CD4-positive, alpha-beta T cell treated with Interleukin-6 at 100 ng/mL for 8 hours (primary cell): ENCODE measurements around the gene SIGLEC5.

Experiments
- DNase-seq: peaks from one replicate; pipeline ENCODE4 v3.0.0-alpha.2; 2020; ENCODE audit warnings: mixed read lengths, low spot score

SIGLEC5 gene

DNA sequence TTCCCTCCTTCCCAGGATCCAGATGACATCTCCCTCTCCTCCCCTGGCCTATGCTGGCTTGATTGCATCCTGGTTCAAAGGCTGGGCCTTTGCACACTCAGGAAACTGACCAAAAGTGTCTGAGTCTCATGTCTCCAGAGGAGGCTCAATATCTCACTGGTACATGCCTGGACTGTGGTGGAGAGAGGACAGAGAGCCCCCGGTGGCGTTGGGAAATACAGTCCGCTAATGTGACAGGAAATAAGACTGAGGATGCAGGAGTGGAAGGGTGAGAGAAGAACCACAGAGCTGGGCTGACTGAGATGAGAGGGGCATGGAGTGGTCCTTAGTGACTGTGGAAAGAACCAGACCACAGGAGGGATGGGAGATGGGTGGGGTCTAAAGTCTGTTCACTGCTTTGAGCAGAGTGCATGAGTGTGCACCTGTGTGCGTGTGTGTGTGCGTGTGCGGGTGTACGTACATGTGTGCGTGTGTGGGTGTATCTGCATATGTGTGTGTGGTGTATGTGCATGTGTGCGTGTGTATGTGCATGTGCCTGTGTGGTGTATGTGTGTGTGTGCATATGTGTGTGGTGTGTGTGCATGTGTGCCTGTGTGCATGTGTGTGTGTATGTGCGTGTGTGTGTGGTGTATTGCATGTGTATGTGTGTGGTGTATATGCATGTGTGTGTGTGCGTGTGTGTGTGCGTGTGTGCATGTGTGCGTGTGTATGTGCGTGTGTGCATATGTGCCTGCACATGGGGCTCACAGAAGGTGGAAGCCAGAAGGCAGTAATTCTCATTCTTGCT lies 1.9 kb downstream of the SIGLEC5 start:
- no peak for DNase-seq

DNA sequence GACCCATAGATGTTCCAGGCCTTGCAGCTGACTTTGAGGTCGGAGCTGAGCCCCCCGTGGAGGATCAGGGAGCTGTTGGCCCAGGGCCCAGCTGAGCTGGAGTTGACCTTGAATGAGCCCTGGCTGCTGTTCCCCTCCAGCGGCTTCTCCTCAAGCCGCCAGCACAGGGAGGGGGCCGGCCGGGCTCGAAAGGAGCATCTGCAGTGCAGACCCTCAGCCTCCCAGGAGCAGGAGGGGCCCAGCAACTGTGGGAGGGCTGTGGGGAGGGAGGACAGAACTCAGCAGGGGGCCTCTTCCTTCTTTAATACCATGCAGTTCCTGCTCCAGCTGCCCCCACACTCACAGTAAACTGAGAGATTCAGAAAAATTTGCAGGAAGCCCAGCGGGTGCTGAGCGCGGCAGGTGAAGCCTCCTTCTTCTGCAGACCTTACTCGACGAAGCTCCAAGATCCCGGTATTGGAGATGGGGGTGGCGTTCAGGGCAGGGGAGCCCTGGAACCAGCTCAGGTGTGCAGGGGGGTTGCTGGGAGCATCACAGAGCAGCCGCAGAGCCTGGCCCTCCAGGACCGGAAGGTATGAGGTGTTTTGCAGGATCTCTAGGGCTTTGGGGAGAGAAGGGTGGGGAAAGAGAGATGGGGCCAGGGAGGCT lies 2.6 kb downstream of the SIGLEC5 start:
- DNase-seq: no peak

GRCh38 chr19:51626675-51627074 lies 3.5 kb downstream of the SIGLEC5 start:
- no peak for DNase-seq

- no peak for DNase-seq
Measured at GRCh38 chr19:51621178-51621577, 9.0 kb downstream of the SIGLEC5 start.

DNA sequence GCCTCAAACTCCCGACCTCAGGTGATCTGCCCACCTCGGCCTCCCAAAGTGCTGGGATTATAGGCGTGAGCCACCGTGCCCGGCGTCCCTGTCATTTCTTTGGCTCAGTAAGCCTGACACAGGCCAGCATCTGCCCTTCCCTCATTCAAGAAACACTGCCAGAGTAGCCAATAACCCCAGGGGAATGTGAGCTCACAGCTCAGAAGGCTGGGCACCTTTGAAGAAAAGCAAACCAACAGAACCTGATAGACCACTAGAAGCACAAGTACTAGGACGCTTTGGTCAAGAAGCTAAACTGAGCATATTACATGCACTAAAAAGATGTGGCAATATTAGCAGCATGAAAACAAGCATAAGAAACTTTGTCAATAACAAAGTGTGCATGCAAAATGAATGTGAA lies 14.2 kb downstream of the SIGLEC5 start:
- DNase-seq: no peak

GRCh38 chr19:51614789-51615188 lies 15.4 kb downstream of the SIGLEC5 start:
- DNase-seq: no peak

DNA sequence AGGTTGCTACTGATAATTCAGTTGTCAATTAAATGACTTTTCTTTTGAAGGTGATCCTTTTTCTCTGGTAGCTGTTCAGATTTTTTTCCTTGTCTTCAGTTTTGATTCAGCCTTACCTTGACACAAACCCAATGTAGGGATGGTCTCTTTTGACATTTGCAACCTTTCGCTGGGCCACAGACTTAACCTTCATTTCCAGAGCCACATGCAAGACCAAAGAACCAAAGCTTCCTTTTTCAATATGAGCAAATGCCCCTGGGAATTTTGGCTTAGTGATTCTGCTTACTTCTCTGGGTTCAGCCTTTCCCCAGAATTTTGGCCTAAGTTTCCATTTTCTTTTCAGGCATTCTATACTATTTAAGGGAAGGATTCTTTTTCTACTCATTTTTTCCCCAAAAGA lies 19.6 kb downstream of the SIGLEC5 start:
- DNase-seq: no peak

GRCh38 chr19:51607920-51608562 lies 22.2 kb downstream of the SIGLEC5 start:
- DNase-seq: peak; percentile 29

DNA sequence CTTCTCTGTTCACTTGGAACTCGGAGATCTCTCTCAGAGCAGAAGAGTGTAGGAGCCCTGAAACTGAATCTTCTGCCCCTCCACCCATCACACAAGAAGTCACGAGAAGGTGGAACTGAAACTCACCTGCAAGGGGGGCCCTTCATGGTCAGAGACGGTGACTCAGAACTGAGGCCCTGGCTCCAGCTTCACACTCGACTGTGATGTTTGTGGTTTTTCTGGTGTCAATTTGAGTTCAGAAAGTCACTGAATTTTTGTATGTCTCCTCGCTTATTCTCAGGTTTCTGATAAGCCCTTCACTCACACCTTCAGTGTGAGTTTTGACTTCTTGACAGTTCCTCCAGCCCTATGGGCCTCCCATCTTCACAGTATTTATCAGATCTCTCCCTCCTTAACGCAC lies 23.1 kb downstream of the SIGLEC5 start:
- DNase-seq: no peak

DNA sequence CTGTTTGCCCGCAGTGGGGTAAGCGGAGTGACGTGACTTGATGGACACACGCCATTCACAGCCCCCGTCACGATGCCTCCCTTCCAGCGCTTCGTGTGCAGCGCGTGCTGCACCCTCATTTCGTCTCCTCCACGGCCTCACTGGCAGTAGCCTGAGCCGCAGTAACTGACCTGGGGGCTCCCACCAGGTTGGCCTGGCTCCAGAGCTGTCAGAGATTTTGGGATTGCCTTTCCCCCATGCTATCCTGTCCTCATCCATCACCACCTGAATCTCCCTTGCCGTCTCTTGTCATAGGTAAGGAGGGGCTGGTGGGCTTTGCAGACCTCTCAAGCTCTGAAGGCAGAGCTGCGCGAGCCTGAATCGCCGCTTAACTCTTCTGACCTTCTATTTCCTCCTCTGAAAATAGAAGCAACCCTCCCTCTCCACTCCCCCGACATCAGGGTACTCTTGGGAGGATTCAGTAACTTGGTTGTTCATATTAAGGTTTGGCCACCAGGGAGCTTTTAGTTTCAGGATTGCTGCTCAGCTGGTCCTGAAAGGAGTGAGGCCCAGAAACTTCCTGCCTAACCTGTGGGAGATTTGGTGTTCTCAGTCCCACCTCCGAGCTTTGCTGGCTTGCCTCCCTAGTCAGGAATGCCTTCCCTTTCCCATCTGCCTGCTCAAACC lies 27.9 kb downstream of the SIGLEC5 start:
- DNase-seq: no peak

DNA sequence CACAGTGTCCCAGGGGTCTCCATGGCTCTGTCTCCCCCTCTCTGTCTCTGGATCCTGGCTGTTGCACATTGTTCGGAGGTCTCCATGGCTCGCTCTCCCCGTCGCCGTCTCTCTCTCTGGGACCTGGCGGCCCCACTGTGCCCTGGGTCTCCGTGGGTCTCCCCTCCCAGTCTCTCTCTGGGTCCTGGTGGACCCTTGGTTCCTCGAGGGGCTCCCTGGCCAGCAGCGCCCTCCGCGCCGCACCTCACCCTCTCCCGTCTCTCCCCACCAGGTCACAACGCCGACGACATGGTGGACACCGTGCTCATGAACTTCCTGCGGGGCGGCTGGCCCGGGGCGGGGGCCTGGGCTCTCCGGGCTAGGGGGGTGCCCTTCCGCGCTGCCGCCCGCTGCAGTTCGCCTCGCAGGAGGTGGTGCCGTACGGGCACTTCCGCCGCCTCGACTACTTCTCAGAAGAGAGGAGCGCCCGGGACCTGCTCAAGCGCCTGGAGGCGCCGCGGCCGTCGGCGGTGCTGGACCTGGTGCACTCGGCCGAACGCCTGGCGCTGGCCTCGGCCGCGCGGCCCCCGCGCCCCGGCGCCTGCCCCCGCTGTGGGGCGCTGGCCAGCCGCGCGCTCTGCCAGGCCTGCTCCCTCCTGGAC lies 29.1 kb downstream of the SIGLEC5 start:
- DNase-seq: no peak

DNA sequence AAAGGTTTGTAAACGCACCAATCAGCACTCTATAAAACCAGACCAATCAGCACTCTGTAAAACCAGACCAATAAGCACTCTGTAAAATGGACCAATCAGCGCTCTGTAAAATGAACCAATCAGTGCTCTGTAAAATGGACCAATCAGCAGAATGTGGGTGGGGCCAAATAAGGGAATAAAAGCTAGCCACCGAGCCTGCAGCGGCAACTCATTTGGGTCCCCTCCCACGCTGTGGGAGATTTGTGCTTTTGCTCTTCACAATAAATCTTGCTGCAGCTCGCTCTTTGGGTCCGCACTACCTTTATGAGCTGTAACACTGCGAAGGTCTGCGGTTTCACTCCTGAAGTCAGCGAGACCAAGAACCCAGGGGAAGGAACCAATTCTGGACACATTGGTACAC lies 31.1 kb downstream of the SIGLEC5 start:
- DNase-seq: no peak

- no peak for DNase-seq
Measured at GRCh38 chr19:51598159-51598915, 31.9 kb downstream of the SIGLEC5 start.

DNA sequence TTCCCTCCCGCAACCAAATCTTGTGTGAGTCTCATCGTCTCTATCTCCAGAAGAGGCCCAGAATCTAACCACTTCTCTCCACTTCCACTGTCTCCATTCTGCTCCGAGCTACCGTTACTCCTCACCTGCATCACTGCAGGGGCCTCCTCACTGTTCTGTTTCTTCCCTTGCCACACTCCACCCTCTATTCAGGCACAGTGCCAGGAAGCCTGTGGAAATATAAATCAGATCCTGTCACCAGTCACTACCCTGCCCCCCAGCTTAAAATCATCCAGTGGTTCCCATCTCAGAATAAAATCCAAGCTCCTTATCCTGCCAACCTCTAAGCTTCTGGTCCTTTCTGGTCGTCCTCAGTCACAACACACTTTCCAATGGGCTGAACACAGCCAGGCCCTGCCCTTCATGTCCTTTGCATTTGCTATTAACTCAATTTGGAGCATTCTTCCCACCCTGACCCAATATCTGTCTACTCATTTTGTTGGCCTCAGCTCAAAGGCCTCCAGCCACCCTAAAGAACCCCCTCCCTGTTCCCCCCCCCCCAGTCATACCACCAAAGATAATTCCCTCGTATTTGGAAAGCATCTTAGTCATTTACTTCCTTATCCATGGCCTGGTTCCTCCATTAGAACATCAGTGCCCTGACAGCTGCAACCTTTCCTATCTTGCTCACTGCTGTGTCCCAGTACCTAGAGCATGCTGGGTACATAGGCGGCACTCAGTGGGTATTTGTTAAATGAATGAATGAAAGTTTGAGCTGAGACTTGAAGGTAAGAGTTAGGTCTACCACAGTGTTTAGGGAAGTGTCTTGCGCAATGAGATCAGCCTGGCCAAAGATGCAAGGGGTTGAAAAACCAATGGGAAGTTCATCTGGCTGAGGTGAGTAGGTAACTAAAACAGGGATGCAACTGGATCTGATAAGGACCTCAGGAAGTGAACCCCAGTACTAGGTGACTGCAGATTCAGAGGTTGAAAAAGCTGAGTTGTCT lies 34.7 kb downstream of the SIGLEC5 start:
- DNase-seq: no peak

- no peak for DNase-seq
Measured at GRCh38 chr19:51594774-51595109, 35.5 kb downstream of the SIGLEC5 start.

GRCh38 chr19:51593969-51594773 lies 36.0 kb downstream of the SIGLEC5 start:
- peak; percentile 98 for DNase-seq

- no peak for DNase-seq
Measured at GRCh38 chr19:51593138-51593890, 36.9 kb downstream of the SIGLEC5 start.

DNA sequence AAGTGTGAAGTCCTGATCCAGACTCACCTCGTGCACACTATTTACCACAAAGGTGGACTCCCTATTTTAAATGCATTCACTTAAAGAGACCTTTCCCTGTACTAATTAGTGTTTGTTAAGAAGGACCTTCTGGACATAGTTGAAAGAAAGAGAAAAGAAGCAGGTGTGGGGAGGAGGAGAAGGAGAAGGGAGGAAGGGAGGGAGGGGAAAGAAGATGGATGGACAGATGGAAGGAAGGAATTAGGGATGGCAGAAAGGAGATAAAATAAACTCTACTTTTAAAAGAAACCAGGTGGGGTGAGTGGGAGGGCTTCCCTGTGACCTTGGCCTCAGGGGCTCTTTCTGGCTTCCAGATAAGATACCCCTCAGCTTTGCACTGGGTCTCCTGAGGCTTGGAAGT lies 37.7 kb downstream of the SIGLEC5 start:
- no peak for DNase-seq

DNA sequence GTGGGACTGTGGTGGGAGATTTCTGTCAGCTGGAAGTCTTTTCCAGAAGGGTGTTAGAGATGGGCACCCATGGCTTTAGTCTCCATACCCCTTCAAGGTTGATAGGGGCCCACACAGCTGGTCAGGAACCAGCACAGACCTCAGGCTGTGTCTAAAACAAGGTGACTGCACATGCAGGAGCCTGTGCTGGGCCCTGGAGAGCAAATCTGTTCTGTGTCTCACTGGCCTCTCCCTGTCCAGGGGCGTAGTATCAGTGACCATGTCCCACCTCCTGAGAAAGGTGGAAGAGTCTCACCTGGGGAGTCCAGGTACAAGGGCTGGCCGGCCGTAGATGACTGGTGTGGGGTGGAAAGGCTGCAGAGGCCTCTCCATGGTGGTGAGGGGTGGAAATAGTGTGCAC lies 39.8 kb downstream of the SIGLEC5 start:
- no peak for DNase-seq
